OCI-LY7 (cell line): ENCODE results near the gene GOLGA7B. TPM values are rescaled to one million over a fixed set of nuclear protein-coding genes. Genes with fewer than 3 reads are reported as not detected.

ENCODE experiments used
- BruUV-seq: library from RNA; stranded (reverse); fragments of 400-500 nt; replicated peaks from 2 replicates; lab custom pipeline; 2021; lab: Mats Ljungman, UMichigan
- CTCF ChIA-PET: fragments of 300-600 bp; sonication (Branson Sonifier 250); formaldehyde crosslinking; loops from one replicate; lab custom pipeline; 2022; ENCODE audit warnings: antibody characterized with exemption; ENCODE audit not compliant: unreplicated experiment; lab: Charles Lee
- POLR2A ChIA-PET: fragments of 300-600 bp; sonication (Branson Sonifier 250); formaldehyde crosslinking; loops from one replicate; lab custom pipeline; 2022; ENCODE audit warnings: antibody characterized with exemption; lab: Charles Lee
- DNase-seq: peaks from one replicate; pipeline ENCODE4 v3.0.0-alpha.2; 2015; ENCODE audit warnings: low spot score
- H2AFZ ChIP-seq: fragments of 200-600 bp; sonication (generic), shearing (Covaris generic); 2 replicates; pipeline ENCODE4 v1.6.1; 2014; ENCODE audit warnings: mild to moderate bottlenecking, antibody characterized with exemption, low read length, moderate library complexity
- H3K27ac ChIP-seq: fragments of 200-600 bp; sonication (generic); 2 replicates; pipeline ENCODE4 v1.5.1; 2014; ENCODE audit warnings: mixed run types, low read depth, mild to moderate bottlenecking, moderate library complexity, low read length, inconsistent platforms; ENCODE audit not compliant: poor library complexity, severe bottlenecking
- H3K36me3 ChIP-seq: fragments of 200-600 bp; sonication (generic); 2 replicates; pipeline ENCODE4 v1.6.1; 2014; ENCODE audit warnings: mild to moderate bottlenecking, antibody characterized with exemption, low read length, moderate library complexity, mixed read lengths; ENCODE audit not compliant: insufficient read depth
- H3K4me1 ChIP-seq: fragments of 200-600 bp; sonication (generic); 2 replicates; pipeline ENCODE4 v1.5.1; 2014; ENCODE audit warnings: mild to moderate bottlenecking, low read length; ENCODE audit not compliant: insufficient read depth, poor library complexity, severe bottlenecking
- H3K4me2 ChIP-seq: fragments of 200-600 bp; sonication (generic); 2 replicates; pipeline ENCODE4 v1.6.1; 2014; ENCODE audit warnings: mild to moderate bottlenecking, low read length
- H3K4me3 ChIP-seq: fragments of 200-600 bp; sonication (generic); 2 replicates; pipeline ENCODE4 v1.5.1; 2014; ENCODE audit warnings: mild to moderate bottlenecking, low read depth, low read length; ENCODE audit not compliant: poor library complexity, severe bottlenecking
- H3K79me2 ChIP-seq: fragments of 200-600 bp; sonication (generic); 2 replicates; pipeline ENCODE4 v1.6.1; 2016; ENCODE audit warnings: low read depth, mild to moderate bottlenecking, low read length, moderate library complexity, mixed read lengths; ENCODE audit not compliant: insufficient read depth
- H3K9me2 ChIP-seq: fragments of 200-600 bp; sonication (generic); 2 replicates; pipeline ENCODE4 v1.6.1; 2016; ENCODE audit warnings: mild to moderate bottlenecking, low read length, mixed read lengths; ENCODE audit not compliant: insufficient read depth
- H3K9me3 ChIP-seq: fragments of 200-600 bp; sonication (generic); 2 replicates; pipeline ENCODE4 v1.6.1; 2014; ENCODE audit warnings: mild to moderate bottlenecking, mixed run types, low read length, mixed read lengths
- H4K20me1 ChIP-seq: fragments of 200-600 bp; sonication (generic); 2 replicates; pipeline ENCODE4 v1.6.1; 2014; ENCODE audit warnings: mild to moderate bottlenecking, antibody characterized with exemption, low read length, moderate library complexity, mixed read lengths; ENCODE audit not compliant: insufficient read depth
- CTCF ChIP-seq: fragments of 200-600 bp; sonication (generic); conservative IDR thresholded peaks from 2 replicates; pipeline ENCODE4 v1.5.1; 2014; ENCODE audit warnings: mild to moderate bottlenecking, antibody characterized with exemption, low read length, moderate library complexity, mixed read lengths
- EZH2phosphoT487 ChIP-seq: fragments of 200-600 bp; sonication (generic); IDR thresholded peaks from 2 replicates; pipeline ENCODE4 v1.6.1; 2018; ENCODE audit warnings: low read depth, borderline replicate concordance, mild to moderate bottlenecking, mixed run types, antibody characterized with exemption, low read length, moderate library complexity, mixed read lengths
- intact Hi-C: fragments of 100-400 bp; cut with micrococcal nuclease; formaldehyde crosslinking; loops from one replicate; pipeline ENCODE4 v1.10.0; 2022; ENCODE audit not compliant: unreplicated experiment
- total RNA-seq, 2 experiments: library from RNA; depleted of rRNA in 1 of 2; stranded (reverse); fragments of >200 nt in 1 of 2; shearing (Covaris generic) in 1 of 2; gene quantifications; 2 replicates each; pipeline ENCODE4 v1.2.3, GENCODE V29; 2014 to 2022

GOLGA7B gene
- total RNA-seq, 2 experiments from 2014 or later: 0.08 to 0.09 TPM

DNA sequence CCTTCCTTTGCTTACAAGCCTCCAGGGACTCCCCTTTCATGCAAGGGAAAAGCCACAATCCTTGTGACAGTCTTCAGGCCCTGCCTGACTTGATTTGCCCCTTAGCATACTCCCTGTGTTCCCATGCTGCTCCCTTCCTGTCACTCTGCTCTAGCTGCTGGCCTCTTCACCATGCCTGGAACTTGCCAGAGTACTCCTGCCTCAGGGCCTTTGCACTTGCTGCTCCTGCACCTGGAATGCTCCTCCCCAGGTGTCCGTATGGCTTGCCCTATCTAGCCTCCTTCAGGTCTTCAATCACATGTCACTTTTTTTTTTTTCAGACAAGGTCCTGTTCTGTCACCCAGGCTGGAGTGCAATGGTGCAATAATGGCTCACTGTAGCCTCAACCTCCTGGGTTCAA is 22.8 kb upstream of the GOLGA7B start:
- intact Hi-C loops: no loop called here
- no peaks in the 10 kb centered on the region for H3K79me2 ChIP-seq
- no peak overlapping the region for H2AFZ ChIP-seq
- TF ChIP-seq EZH2phosphoT487 (no peak), CTCF (no peak)
- H3K4me3 ChIP-seq: no peak overlapping the region
- no peaks in the 10 kb centered on the region for H4K20me1 ChIP-seq
- CTCF ChIA-PET: no interaction called here
- H3K4me1 ChIP-seq: no peaks in the 10 kb centered on the region
- no peak overlapping the region for H3K4me2 ChIP-seq
- POLR2A ChIA-PET: no interaction called here
- H3K27ac ChIP-seq: no peak overlapping the region
- H3K9me3 ChIP-seq: no peaks in the 10 kb centered on the region
- no TSS peak for BruUV-seq
- no peaks in the 10 kb centered on the region for H3K9me2 ChIP-seq
- H3K36me3 ChIP-seq: no peaks in the 10 kb centered on the region
- no peak for DNase-seq

DNA sequence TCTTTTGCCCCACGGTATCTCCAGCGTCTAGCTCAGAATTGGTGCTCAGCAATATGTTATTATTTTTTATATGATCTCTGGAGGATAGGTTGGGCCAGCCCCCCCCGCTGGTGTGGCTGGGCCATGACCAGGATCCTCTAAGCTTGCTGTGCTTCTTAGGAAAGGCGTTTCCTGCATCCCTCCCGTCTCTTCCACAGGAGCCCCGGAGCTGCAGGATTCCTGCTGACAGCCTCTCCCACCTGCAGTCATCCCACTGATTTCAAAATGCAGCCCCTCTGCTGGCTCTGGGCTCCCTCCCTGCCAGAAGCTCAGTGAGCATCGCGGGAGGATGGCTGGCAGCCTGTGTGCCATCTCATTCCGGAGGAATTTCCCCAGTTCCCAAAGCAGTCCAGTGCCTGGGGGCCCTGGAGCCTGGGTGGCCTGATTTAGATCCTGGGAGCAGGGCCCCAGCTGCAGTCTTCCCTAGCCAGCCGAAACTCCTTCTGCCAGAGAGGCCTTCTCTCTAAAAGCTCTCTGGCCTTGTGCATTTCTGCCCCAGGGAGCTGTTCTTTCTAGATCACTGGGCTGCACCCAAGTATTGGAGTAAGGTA is 21.8 kb upstream of the GOLGA7B start:
- Histone ChIP-seq H4K20me1 (no peaks in the 10 kb centered on the region), H3K36me3 (no peaks in the 10 kb centered on the region), H3K4me1 (no peaks in the 10 kb centered on the region), H3K9me3 (no peaks in the 10 kb centered on the region), H3K9me2 (no peaks in the 10 kb centered on the region), H3K27ac (no peak overlapping the region), H3K4me2 (no peak overlapping the region), H2AFZ (no peak overlapping the region), H3K79me2 (no peaks in the 10 kb centered on the region), H3K4me3 (no peak overlapping the region)
- no peak for DNase-seq
- intact Hi-C loops: no loop called here
- ChIA-PET CTCF (no interaction called here), POLR2A (no interaction called here)
- no TSS peak for BruUV-seq
- TF ChIP-seq CTCF (no peak), EZH2phosphoT487 (no peak)

DNA sequence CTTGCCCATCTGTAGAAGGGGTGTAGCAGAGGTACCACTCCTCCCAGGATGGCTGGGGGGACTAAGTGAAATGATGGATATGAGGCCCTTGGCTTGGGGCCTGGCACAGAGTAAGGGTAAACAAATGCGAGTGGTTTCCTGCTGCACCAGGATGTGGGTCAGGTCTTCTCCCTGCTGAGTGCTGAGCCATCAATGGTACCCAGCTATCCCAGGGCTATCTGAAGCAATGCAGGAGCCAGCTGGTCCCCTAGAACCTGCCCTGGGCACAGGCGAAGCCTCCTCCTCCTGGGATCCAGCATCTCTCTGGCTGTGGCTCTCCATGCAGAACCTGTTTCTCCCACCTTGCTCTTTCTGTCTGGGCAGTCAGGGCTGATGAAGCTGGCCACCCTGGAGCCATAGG is 20.9 kb upstream of the GOLGA7B start:
- no peaks in the 10 kb centered on the region for H3K9me2 ChIP-seq
- H3K79me2 ChIP-seq: no peaks in the 10 kb centered on the region
- BruUV-seq: no TSS peak
- no peak overlapping the region for H3K4me3 ChIP-seq
- no peak overlapping the region for H2AFZ ChIP-seq
- H3K27ac ChIP-seq: no peak overlapping the region
- H3K4me2 ChIP-seq: no peak overlapping the region
- DNase-seq: no peak
- ChIA-PET POLR2A (no interaction called here), CTCF (no interaction called here)
- intact Hi-C loops: no loop called here
- no peaks in the 10 kb centered on the region for H3K4me1 ChIP-seq
- TF ChIP-seq EZH2phosphoT487 (no peak), CTCF (no peak)
- no peaks in the 10 kb centered on the region for H3K36me3 ChIP-seq
- H3K9me3 ChIP-seq: no peaks in the 10 kb centered on the region
- H4K20me1 ChIP-seq: no peaks in the 10 kb centered on the region
